OCI-LY3 (cell line): ENCODE measurements around the gene ASB7.

Experiments
- CTCF ChIP-seq: fragments of 200-600, 300-600 bp; sonication (generic); IDR thresholded peaks from 2 replicates; pipeline ENCODE4 v1.5.1; 2014; ENCODE audit warnings: antibody characterized with exemption, low read length, low read depth
- EZH2phosphoT487 ChIP-seq: fragments of 200-600 bp; shearing (Covaris generic); IDR thresholded peaks from 2 replicates; pipeline ENCODE4 v1.6.1; 2018; ENCODE audit warnings: antibody characterized with exemption, mixed run types, low read depth

GRCh38 chr15:100601617-100602063 lies 749 bp upstream of the ASB7 start:
- TF ChIP-seq CTCF (no peak), EZH2phosphoT487 (no peak)
